Fibroblast of lung (primary cell): ENCODE results near the gene SLC66A2. TPM values are rescaled to one million over a fixed set of nuclear protein-coding genes. Genes with fewer than 3 reads are reported as not detected.

Source experiments
- DNase-seq, 2 donors: peaks; one replicate each; pipeline versions ENCODE4 v3.0.0 to v3.0.0-alpha.2; 2010; ENCODE audit warnings: low read depth in 2 of 2
- H2AFZ ChIP-seq: 2 replicates; pipeline ENCODE4 v1.5.1; 2012; ENCODE audit warnings: low read length, control low read depth, inconsistent platforms
- H3K27ac ChIP-seq: 2 replicates; pipeline ENCODE4 v1.5.1; 2011; ENCODE audit warnings: low read length, control low read depth; ENCODE audit not compliant: insufficient read depth
- H3K27me3 ChIP-seq: 2 replicates; pipeline ENCODE4 v1.5.1; 2011; ENCODE audit warnings: mild to moderate bottlenecking, low read length; ENCODE audit not compliant: control insufficient read depth, insufficient read depth
- H3K36me3 ChIP-seq: 2 replicates; pipeline ENCODE4 v1.5.1; 2011; ENCODE audit warnings: low read length; ENCODE audit not compliant: control insufficient read depth, insufficient read depth
- H3K4me1 ChIP-seq: 2 replicates; pipeline ENCODE4 v1.5.1; 2011; ENCODE audit warnings: low read length; ENCODE audit not compliant: control insufficient read depth, insufficient read depth; ENCODE audit errors: extremely low read depth
- H3K4me2 ChIP-seq: 2 replicates; pipeline ENCODE4 v1.5.1; 2011; ENCODE audit warnings: low read length, control low read depth; ENCODE audit not compliant: insufficient read depth; ENCODE audit errors: extremely low read depth
- H3K4me3 ChIP-seq, 4 experiments: fragments of 200-600 bp in 1 of 4; sonication (generic) in 1 of 4; replicated peaks in 1 of 4; 2 replicates each; pipeline ENCODE4 v1.5.1; 2011 to 2016; ENCODE audit warnings: low read length in 4 of 4, low read depth in 3 of 4, mild to moderate bottlenecking in 3 of 4, control low read depth in 2 of 4, inconsistent platforms in 1 of 4, mixed read lengths in 1 of 4; ENCODE audit not compliant: insufficient read depth in 1 of 4; ENCODE audit errors: control extremely low read depth in 1 of 4
- H3K79me2 ChIP-seq: 2 replicates; pipeline ENCODE4 v1.5.1; 2012; ENCODE audit warnings: mild to moderate bottlenecking, low read length, inconsistent platforms; ENCODE audit not compliant: control insufficient read depth, insufficient read depth
- H3K9ac ChIP-seq: 2 replicates; pipeline ENCODE4 v1.5.1; 2011; ENCODE audit warnings: mild to moderate bottlenecking, low read length, control low read depth; ENCODE audit not compliant: insufficient read depth
- H3K9me3 ChIP-seq: 2 replicates; pipeline ENCODE4 v1.5.1; 2012; ENCODE audit warnings: low read depth, low read length; ENCODE audit not compliant: control insufficient read depth, insufficient read depth
- H4K20me1 ChIP-seq: 2 replicates; pipeline ENCODE4 v1.5.1; 2011; ENCODE audit warnings: low read length; ENCODE audit not compliant: control insufficient read depth, insufficient read depth; ENCODE audit errors: extremely low read depth
- EZH2 ChIP-seq: IDR thresholded peaks from 2 replicates; pipeline ENCODE4 v1.5.1; 2012; ENCODE audit warnings: low read length, control low read depth, mild to moderate bottlenecking; ENCODE audit errors: missing control alignments
- polyA plus RNA-seq, 2 donors: library from polyadenylated mRNA; depleted of rRNA in 1 of 2; stranded (reverse) in 1 of 2; unstranded in 1 of 2; fragments of >200 nt; gene quantifications; 2 replicates each; pipeline ENCODE4 v1.2.1, GENCODE V29; 2011 to 2012; ENCODE audit warnings: missing spikeins in 1 of 2
- total RNA-seq: library from RNA; depleted of rRNA; stranded (reverse); fragments of >200 nt; gene quantifications from 2 replicates; pipeline ENCODE4 v1.2.1, GENCODE V29; 2014
- TF ChIP-seq, protein P1 (sequence below), 2 donors: IDR thresholded peaks in 1 of 2; conservative IDR thresholded peaks in 1 of 2; 1 replicate in 1 of 2; 2 replicates in 1 of 2; pipeline ENCODE4 v1.5.1; 2011 to 2012; ENCODE audit warnings: low read length in 2 of 2, control low read depth in 1 of 2, inconsistent platforms in 1 of 2, low read depth in 1 of 2, mild to moderate bottlenecking in 1 of 2

SLC66A2 gene
- total and polyA plus RNA-seq, 2 donors (not counting 1 experiment from before 2014, with no cell fraction given), result 13.2 to 46.1 TPM

DNA sequence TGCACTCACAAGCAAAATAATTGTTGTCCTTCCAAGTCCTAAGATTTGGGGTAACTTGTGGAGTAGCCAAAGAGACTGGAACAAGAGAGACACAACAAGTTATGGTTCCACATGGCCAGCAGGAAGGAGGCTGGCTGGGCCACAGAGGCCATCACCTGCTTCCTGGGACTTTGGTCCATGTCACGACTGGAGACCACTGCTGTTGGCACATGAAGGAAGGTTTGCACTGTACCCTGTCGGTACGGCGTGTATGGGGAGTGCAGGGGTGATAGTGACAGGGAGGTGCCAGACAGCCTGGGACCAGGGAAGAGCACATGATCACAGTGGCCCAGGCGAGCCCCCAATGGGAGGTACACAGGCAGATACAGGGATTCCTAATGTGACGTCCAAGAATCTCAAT, 15.5 kb downstream of the SLC66A2 start:
- no peak overlapping the region for H3K9ac ChIP-seq
- no peak for DNase-seq
- no peaks in the 10 kb centered on the region for H3K36me3 ChIP-seq
- no peak overlapping the region for H3K4me2 ChIP-seq
- peaks cover 5% of the 10 kb centered on the region for H3K4me1 ChIP-seq
- no peak overlapping the region for H2AFZ ChIP-seq
- no peaks in the 10 kb centered on the region for H3K9me3 ChIP-seq
- H3K27me3 ChIP-seq, result no peaks in the 10 kb centered on the region
- TF ChIP-seq, protein P1, sequence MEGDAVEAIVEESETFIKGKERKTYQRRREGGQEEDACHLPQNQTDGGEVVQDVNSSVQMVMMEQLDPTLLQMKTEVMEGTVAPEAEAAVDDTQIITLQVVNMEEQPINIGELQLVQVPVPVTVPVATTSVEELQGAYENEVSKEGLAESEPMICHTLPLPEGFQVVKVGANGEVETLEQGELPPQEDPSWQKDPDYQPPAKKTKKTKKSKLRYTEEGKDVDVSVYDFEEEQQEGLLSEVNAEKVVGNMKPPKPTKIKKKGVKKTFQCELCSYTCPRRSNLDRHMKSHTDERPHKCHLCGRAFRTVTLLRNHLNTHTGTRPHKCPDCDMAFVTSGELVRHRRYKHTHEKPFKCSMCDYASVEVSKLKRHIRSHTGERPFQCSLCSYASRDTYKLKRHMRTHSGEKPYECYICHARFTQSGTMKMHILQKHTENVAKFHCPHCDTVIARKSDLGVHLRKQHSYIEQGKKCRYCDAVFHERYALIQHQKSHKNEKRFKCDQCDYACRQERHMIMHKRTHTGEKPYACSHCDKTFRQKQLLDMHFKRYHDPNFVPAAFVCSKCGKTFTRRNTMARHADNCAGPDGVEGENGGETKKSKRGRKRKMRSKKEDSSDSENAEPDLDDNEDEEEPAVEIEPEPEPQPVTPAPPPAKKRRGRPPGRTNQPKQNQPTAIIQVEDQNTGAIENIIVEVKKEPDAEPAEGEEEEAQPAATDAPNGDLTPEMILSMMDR (conservative IDR thresholded peaks at IDR 0.05 in 1 of 2, IDR thresholded peaks at IDR 0.05 in 1 of 2; ENCODE audit: low read depth in 1 of 2, low read length in 2 of 2), result no peak
- no peak for TF ChIP-seq EZH2
- no peak overlapping the region for H3K4me3 ChIP-seq
- H3K27ac ChIP-seq, result no peak overlapping the region
- peaks cover 26% of the 10 kb centered on the region for H3K79me2 ChIP-seq
- H4K20me1 ChIP-seq, result no peaks in the 10 kb centered on the region

DNA sequence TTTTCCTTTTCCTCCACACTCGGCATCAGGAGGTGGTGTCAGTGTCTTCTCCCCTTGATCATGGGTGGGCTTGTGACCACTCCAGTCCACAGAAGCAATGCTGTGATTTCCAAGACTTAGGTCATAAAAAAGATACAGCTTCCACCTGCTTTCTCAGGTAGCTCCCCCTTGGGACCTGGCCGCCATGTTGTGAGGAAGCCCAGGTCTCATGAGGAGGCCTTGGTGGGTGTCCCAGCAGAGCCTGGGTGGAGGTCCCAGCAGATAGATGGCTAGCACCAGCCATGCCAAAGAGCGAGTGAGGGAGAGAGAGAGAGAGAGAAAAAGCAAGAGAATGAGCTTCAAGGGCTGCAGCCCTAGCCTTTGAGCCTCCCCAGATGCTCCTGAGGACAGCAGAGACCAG, 16.0 kb downstream of the SLC66A2 start:
- Histone ChIP-seq H3K4me3 (no peak overlapping the region), H3K4me2 (no peak overlapping the region), H3K9ac (no peak overlapping the region), H3K27ac (no peak overlapping the region), H3K36me3 (no peaks in the 10 kb centered on the region), H3K27me3 (no peaks in the 10 kb centered on the region), H3K9me3 (no peaks in the 10 kb centered on the region), H2AFZ (no peak overlapping the region), H3K4me1 (peaks cover 5% of the 10 kb centered on the region), H3K79me2 (peaks cover 23% of the 10 kb centered on the region), H4K20me1 (no peaks in the 10 kb centered on the region)
- TF ChIP-seq, protein P1 (conservative IDR thresholded peaks at IDR 0.05 in 1 of 2, IDR thresholded peaks at IDR 0.05 in 1 of 2; ENCODE audit: low read depth in 1 of 2, low read length in 2 of 2), result no peak
- no peak for TF ChIP-seq EZH2
- no peak for DNase-seq

GRCh38 chr18:79935098-79935480, 16.4 kb downstream of the SLC66A2 start:
- Histone ChIP-seq H2AFZ (no peak overlapping the region), H3K27me3 (no peaks in the 10 kb centered on the region), H3K27ac (no peak overlapping the region), H4K20me1 (no peaks in the 10 kb centered on the region), H3K4me3 (no peak overlapping the region), H3K9me3 (no peaks in the 10 kb centered on the region), H3K36me3 (no peaks in the 10 kb centered on the region), H3K4me1 (peaks cover 5% of the 10 kb centered on the region), H3K9ac (no peak overlapping the region), H3K4me2 (no peak overlapping the region), H3K79me2 (peaks cover 21% of the 10 kb centered on the region)
- DNase-seq, result no peak
- TF ChIP-seq EZH2, result no peak
- TF ChIP-seq, protein P1 (conservative IDR thresholded peaks at IDR 0.05 in 1 of 2, IDR thresholded peaks at IDR 0.05 in 1 of 2; ENCODE audit: low read depth in 1 of 2, low read length in 2 of 2), result no peak
